NCI-H187 treated with DMSO at 0.1 percent for 48 hours (cell line): ENCODE data around the gene COL8A1.

Experiments used
- DNase-seq: peaks from one replicate; lab custom pipeline; 2025; lab: John Stamatoyannopoulos, UW

Gene COL8A1

DNA sequence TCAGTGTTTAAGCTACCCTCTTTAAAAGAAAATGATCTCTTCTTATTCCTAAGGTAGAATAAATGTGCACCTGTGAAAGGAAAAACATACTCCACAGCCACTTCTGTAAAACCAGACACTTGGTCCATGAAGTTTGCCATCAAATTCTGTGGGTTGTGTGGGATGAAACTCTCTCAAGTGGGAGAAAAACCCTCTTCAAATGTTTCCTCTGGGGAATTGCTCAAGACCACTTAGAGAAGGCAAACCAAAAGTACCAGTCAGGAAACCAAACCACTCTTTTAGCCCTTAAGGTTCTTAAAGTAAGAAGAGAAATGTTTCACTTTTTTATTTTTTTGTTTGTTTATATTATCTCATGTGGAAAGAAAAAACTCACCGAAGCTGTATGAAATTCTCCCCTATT, 1.2 kb downstream of the COL8A1 start:
- no peak for DNase-seq

GRCh38 chr3:99640214-99640851, 1.9 kb downstream of the COL8A1 start:
- no peak for DNase-seq

- DNase-seq = no peak
Measured at GRCh38 chr3:99641480-99641879, 3.1 kb downstream of the COL8A1 start.

DNA sequence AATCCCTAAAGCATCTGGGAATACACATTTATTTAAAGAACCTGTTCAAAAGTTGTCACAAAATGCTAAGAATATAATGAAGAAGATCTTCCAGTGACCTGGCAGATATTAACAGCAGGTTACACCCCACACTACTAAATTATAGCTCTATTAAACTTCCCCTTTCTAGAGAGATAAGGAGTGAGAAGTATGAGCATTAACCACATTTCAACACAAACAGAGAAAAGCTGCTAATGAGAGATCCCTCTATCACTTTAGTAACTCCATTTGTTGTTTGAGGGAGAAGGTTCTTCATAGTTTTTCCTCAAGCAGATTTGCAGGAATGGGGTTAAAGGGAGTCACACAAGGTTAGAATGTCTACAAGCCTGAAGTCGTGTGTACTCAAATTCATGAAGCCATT, 3.6 kb downstream of the COL8A1 start:
- DNase-seq = no peak

DNA sequence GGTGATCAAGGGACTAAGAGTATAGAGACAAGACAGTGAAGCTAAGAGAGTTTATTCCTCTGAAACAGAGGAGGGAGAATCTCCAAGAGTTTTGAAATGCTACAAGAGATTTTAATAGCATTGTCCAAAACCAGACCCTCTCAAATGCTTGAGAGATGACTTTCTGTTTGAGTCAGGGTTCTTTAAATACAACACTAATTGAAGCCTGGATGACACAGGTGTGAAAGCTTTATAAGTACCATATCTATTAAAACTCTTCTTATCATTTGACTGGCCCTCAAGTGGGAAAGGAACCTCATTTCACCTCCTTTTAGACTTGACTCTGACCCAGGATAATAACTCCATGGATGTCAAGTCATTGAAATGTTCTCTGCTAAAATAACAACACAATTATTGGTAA, 5.6 kb downstream of the COL8A1 start:
- DNase-seq = no peak

GRCh38 chr3:99644746-99645145, 6.4 kb downstream of the COL8A1 start:
- DNase-seq = no peak

DNA sequence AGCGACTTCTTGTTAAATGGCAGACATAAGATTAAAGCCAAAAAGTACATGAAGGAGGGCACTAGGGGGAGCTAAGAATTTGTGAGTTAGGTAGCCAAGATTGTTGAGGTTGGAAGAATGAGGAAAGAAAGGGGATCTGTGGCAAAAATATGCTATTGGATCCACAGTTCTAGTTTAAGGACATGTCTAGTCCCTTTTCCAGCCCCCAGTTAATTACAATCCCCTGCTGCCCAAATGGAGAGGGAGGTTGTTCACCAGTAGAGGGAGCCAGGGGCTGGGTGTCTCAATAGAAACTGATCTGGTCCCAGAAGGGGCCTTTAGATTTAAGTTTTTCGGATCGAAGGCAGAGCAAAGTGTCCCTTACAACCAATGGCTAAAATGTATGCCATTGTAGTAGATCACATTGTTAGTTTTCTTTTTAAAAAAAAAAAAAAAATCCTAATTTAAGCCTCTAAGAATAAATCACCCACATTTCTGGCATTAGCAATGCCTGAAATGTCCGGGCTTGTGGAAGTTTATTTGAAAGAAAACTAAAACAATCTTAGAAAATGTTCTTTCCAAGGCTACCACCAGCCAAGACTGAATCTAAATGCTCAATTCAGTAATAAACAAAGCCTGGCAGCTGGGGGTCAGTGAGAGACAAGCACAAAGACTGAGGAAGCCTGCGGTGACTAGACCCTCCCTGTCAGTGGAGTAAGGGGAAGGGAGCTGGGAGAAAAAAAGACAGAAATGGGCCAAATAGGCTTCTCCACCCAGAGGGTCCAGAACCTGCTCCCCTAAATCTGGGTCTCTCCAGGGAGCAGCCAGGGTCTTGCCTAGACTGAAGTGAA, 7.1 kb downstream of the COL8A1 start:
- no peak for DNase-seq

DNA sequence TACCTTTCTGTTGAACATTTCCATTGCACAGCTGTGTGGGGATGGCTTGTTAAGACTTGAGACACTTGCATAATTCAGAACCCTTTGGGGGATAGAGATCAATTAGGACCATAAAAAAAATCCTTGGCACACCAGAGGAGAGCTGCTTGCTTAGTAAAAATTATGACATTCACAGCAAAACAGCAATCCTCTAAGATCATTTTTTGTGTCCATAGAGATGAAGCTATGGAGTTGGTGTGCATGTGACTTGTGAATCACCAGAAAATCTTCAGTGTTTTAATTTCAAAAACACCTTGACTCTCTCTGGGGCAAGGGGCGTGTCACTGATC, 7.7 kb downstream of the COL8A1 start:
- no peak for DNase-seq

GRCh38 chr3:99647081-99647480, 8.7 kb downstream of the COL8A1 start:
- DNase-seq = no peak

DNA sequence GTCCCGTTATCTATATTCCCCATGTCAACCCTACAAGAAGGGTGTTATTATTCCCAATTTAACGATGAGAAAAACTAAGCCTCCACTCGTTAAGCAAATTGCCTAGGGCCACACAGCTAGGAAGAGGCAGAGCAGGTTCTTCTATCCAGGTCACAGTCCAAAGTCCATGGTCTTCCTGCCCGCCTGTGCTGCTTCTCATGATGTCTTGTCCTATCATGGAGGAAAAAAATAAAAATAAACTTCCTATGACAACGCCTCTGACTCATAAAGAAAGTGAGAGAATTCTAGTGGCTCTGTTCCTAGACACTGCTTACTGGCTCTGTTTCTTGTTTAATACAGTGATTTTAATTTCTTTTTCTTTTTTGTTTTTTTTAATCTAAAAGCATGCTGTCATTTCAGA, 9.7 kb downstream of the COL8A1 start:
- DNase-seq = no peak

DNA sequence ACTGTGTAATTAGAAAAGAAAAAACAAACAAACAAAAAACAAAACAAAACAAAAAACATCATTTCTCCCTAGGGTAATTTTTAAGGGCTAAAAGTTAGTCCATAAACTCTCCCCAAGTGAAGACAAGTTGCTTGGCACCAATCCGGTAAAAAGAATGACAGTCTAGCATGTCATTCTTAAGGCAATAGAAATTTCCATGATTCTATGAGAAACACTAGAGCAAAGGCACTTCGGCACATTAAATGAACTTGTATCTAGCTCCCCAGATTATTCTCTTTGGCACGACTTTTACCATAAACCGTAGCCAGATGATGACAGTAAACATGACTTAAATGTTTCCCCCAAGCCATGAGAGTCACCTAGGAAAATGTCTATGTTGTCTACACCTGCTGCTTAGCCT, 10.1 kb downstream of the COL8A1 start:
- no peak for DNase-seq

DNA sequence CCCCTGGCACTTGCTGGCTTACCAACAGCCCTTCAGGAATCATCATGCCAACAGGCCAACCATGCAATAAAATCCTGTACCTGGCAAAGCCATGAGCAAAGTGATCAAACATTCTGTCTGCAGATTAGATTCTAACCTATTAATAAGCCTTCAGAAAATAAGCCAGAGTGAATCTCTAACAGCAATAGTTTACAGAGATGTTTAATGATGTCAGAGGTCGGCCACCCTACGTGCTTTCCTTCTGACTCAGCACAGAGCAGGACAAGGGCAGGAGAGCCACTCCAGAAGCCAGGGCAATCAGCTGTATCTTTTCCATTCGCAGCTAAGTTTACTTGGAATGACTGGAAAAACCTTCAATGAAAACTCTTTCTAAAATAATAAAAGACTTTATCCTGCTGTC, 13.1 kb downstream of the COL8A1 start:
- no peak for DNase-seq

GRCh38 chr3:99656624-99657023, 18.2 kb downstream of the COL8A1 start:
- no peak for DNase-seq

- DNase-seq = no peak
Measured at GRCh38 chr3:99658274-99658673, 19.9 kb downstream of the COL8A1 start.

- DNase-seq = no peak
Measured at GRCh38 chr3:99659032-99659431, 20.6 kb downstream of the COL8A1 start.

DNA sequence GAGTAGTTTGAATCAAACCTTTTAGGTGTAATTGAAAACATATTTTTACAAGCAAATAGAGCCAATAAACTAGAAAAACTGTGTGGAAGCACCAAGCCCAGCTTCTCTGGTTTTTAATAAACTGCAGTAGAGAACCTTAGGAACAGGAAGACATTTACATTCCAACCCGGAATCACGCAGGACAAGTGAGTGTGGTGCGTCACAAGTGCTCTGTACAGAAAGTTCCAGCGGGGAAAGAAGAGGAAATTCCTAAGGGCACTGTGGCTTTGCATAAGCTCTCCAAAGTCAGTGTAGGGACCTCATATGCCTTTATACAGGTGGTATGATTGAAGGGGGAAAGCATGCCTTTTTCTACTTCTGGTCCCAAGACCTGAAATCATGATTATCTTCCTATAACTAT, 21.6 kb downstream of the COL8A1 start:
- DNase-seq = no peak

- no peak for DNase-seq
Measured at GRCh38 chr3:99662838-99663570, 24.6 kb downstream of the COL8A1 start.

GRCh38 chr3:99663977-99664376, 25.6 kb downstream of the COL8A1 start:
- DNase-seq = no peak

GRCh38 chr3:99665017-99665416, 26.6 kb downstream of the COL8A1 start:
- DNase-seq = no peak

DNA sequence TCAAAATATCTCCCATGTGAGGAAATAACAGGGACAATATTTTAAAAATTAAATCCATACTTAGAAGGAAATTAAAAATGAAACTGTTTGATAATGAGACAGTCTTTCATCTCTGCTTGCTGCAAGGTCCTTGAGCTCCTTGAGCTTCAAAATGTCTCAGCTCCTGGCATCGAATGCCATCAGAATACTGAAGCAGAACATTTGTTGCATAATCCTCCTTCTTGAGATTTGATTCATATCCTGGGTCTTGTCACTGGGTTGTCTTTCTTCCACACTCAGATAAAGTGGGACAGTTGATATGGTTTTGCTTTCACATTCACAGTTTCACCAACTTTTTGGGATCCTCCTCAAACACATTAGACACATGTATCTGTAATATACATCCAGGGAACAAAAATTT, 27.8 kb downstream of the COL8A1 start:
- no peak for DNase-seq

DNA sequence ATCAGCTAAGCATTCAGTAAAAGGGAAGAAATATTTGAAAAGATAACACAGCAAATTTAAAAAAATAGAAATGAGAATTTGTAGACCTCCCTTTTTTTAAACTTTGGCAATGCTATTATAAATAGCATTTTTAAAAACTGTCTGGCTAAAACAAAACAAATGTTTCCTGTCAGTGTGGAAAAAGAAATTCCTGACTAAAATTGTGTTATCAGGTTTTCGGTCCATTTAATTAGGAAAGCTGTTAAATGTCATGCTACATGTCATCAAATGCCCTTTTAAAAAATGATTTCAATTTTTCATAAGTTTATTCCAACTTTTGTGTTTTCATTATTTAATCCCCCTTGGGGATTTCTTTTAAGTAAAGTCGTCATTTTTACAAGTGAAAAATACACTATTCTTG, 29.6 kb downstream of the COL8A1 start:
- no peak for DNase-seq

GRCh38 chr3:99669879-99670555, 31.6 kb downstream of the COL8A1 start:
- no peak for DNase-seq

GRCh38 chr3:99670556-99670950, 32.2 kb downstream of the COL8A1 start:
- no peak for DNase-seq
